HG03469 (cell line): Measurements from ENCODE around the gene LACTB.

Source experiments
- ATAC-seq: cut with Tn5 transposase; IDR thresholded peaks from one replicate; pipeline ENCODE4 v1.9.1; 2021; ENCODE audit warnings: mild to moderate bottlenecking, moderate library complexity, moderate number of reproducible peaks; ENCODE audit not compliant: unreplicated experiment

LACTB gene

DNA sequence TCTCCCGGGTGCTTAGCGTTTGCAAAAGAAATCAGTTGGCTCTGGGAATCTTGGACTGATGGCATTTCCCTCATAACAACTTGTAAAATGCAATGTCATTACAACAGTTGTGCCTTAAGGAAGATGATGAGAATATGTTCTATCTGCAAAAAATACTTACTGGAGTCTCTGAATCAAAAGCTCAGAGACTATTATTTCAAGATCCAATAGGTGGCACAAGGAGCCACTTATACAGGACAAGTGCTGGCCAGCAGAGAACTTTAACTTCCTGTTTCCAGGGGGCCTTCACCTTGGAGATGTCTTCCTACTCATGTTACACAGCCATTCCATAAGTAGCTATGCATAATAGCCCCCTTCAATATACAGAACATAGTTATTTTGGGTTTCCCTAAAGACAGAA, 44.6 kb downstream of the LACTB start:
- ATAC-seq, result no peak

GRCh38 chr15:63169788-63170187, 48.1 kb downstream of the LACTB start:
- no peak for ATAC-seq

- no peak for ATAC-seq
Measured at GRCh38 chr15:63172376-63172775, 50.7 kb downstream of the LACTB start.

- no peak for ATAC-seq
Measured at GRCh38 chr15:63172851-63173451, 51.3 kb downstream of the LACTB start.

- no peak for ATAC-seq
Measured at GRCh38 chr15:63176302-63176701, 54.6 kb downstream of the LACTB start.

GRCh38 chr15:63178034-63178433, 56.4 kb downstream of the LACTB start:
- ATAC-seq, result no peak

DNA sequence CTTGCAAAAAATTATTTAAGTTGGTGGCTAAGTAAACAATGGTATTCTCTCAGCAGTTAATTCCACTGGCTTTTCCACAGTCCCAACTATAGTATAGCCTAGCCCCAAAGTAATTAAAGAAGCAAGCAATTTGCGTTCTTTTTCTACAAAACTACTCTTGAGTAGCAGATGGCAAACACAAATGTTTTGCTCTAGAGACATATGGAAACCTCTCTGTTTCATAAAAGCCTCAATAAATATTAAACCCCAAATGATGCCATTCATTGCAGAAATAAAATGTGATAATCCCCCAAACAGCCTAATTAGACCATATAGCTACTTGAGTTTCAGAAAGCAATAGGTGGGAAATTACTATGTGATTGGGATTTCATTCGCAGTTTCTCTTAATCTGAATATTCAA, 59.1 kb downstream of the LACTB start:
- ATAC-seq, result no peak

- no peak for ATAC-seq
Measured at GRCh38 chr15:63181648-63182047, 60.0 kb downstream of the LACTB start.

GRCh38 chr15:63185206-63185605, 63.5 kb downstream of the LACTB start:
- ATAC-seq, result no peak

DNA sequence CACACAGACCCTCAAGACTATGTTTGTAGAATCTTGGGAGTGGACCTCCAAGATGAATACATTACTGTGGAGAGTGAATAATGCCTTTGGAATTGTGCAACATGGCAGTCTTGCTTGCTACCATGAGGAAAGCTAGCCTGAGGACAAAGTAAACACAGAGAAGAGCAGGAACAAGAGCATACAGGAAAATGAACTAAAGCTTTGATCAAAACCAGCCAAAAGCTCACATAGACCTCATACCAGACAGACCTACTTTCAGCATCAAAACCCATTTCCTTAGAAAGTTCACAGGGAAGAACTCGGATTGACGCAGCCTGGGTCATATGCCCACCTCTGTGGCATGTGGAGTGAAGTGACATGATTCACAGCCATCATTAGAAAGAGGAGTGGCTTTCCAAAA, 64.4 kb downstream of the LACTB start:
- no peak for ATAC-seq

DNA sequence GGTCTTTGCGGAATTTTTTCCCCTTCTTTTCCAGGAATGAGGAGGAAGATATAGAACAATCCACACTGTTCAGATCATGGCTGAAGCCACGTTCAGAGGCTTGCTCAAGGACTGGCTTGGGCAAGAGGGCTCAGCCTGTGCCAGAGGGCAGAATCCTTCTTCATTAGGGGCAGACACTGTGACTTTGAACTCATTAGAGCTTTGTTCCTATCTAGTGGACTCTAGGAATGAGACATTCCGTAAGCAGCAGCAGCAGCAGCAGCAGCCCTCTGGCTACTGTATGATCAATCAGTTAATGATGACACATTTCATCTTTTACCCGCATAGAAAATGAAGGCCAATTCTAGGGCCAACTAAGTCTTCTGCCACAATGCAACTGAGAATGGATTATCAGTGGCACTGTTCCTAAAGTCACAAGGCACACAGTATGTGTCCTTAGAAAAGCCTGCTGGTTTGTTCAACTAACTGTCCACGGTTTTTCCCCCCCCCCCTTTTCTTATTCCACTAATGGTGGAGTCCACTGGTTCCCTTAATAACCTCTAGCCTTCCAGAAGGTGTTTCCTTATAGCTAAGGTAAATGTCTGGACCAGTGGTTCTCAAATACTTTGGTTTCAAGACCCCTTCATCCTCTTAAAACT, 66.0 kb downstream of the LACTB start:
- ATAC-seq, result no peak

DNA sequence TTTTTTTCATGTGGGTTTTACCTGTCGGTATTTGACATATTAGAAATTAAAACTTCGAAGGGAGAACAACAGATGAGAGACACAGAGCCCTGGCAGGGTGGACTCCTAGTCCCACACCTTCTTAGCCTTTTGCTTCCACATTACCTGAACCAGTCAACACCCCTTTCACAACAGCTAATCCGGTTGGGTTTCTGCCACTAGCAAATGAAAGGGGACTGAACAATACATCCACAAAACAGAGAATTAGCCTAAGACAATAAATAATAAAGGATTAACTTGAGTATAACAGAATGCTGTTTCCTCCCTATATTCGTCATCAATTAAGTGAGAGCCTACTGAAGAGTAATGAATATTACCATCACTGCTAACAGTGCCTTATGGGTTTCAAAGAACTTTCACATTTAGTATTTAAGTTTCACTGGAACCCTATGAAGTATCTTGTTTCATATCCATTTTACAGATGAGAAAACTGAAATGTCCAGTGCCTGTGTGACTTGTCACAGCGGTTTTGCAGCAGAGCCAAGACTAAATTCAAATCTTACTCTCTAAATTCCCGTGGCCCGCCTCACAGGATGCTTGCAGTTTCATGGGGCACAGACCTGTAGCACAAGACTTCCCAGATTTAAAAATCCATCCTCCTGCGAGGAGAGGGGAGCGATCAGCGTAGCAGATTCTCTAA, 66.7 kb downstream of the LACTB start:
- ATAC-seq, result no peak

GRCh38 chr15:63188926-63189871, 67.5 kb downstream of the LACTB start, which contains the start of gene RAB8B:
Gene RAB8B, plus strand, starts transcription at chr15:63189606. Its CDS starts 19 bp downstream, at chr15:63189625.
- ATAC-seq, result peak; percentile 37

GRCh38 chr15:63189941-63190768, 68.5 kb downstream of the LACTB start:
- ATAC-seq, result no peak

GRCh38 chr15:63190769-63191649, 69.3 kb downstream of the LACTB start:
- ATAC-seq, result no peak
